SH-SY5Y (cell line): ENCODE measurements around the gene CLEC16A.

ENCODE experiments used
- GATA2 ChIP-seq: IDR thresholded peaks from 2 replicates; pipeline ENCODE4 v1.6.1; 2011; ENCODE audit warnings: mild to moderate bottlenecking, low read depth, low read length
- GATA3 ChIP-seq: IDR thresholded peaks from 2 replicates; pipeline ENCODE4 v1.6.1; 2011; ENCODE audit warnings: low read depth, mild to moderate bottlenecking, low read length, moderate library complexity

- TF ChIP-seq GATA2, result no peak
- TF ChIP-seq GATA3, result no peak
These were observed 63.4 kb downstream of the CLEC16A start for GRCh38 chr16:11007714-11008280.
